Measurements from ENCODE around the gene ATCAY. TPM values are rescaled to one million over a fixed set of nuclear protein-coding genes. Genes with fewer than 3 reads are reported as not detected.
A peak's percentile ranks its signal among the peaks of the same experiment; 100 is the strongest.

The ATCAY gene
- total and polyA plus RNA-seq, 2 of the 13 experiments (the other 11 are each of a cell fraction or from before 2014, with no cell fraction given): not detected

GRCh38 chr19:3851254-3852176 lies 29.0 kb upstream of the ATCAY start:
- no peak for ATAC-seq

More at GRCh38 chr19:3851254-3852176, 29.0 kb upstream of the ATCAY start:
- CTCF ChIA-PET (ENCODE audit: low intra/inter-chr PET ratio, low total read pairs): no interaction called here
- FAIRE-seq (no peak), DNase-seq (ENCODE audit: low spot score) (no peak)
- intact Hi-C loops (cut with micrococcal nuclease; ENCODE audit: unreplicated experiment): no loop called here
- no peaks in the 10 kb centered on the region for H3K79me2 ChIP-seq (ENCODE audit: insufficient read depth, low read length)
- TF ChIP-seq ZNF280D (CRISPR knock-in tag; IDR thresholded peaks at IDR 0.05) (0 out of 2 replicates have a peak, but pooled peaks have one; percentile 27), HNRNPH1 (optimal IDR thresholded peaks at IDR 0.05; ENCODE audit: low read depth, low read length) (no peak), LCORL (IDR thresholded peaks at IDR 0.05) (peak; percentile 41; the same call in 1 of the 2 replicates), LCORL (CRISPR knock-in tag; IDR thresholded peaks at IDR 0.05) (no peak), SRY (CRISPR knock-in tag; IDR thresholded peaks at IDR 0.05) (no peak), ZNF543 (CRISPR knock-in tag; IDR thresholded peaks at IDR 0.05) (no peak), PCBP2 (optimal IDR thresholded peaks at IDR 0.05; ENCODE audit: low read depth, low read length, poor library complexity, severe bottlenecking) (no peak), ESRRA (CRISPR knock-in tag; IDR thresholded peaks at IDR 0.05; ENCODE audit: low read depth) (no peak), SETDB1 (CRISPR knock-in tag; IDR thresholded peaks at IDR 0.05; ENCODE audit: borderline replicate concordance) (peak; percentile 99), MTA3 (CRISPR knock-in tag; IDR thresholded peaks at IDR 0.05) (no peak), TOE1 (CRISPR knock-in tag; IDR thresholded peaks at IDR 0.05) (no peak), ARID2 (CRISPR knock-in tag; IDR thresholded peaks at IDR 0.05; ENCODE audit: borderline replicate concordance) (no peak), PAX8 (CRISPR knock-in tag; IDR thresholded peaks at IDR 0.05; ENCODE audit: borderline replicate concordance) (no peak), ZNF331 (CRISPR knock-in tag; IDR thresholded peaks at IDR 0.05) (peak; percentile 100), MED13 (CRISPR knock-in tag; IDR thresholded peaks at IDR 0.05) (no peak)
- BruUV-seq (replicated peaks): no TSS peak
- H3K36me3 ChIP-seq (replicated peaks in 1 of 2; ENCODE audit: control insufficient read depth in 1 of 2, insufficient read depth in 2 of 2, low read length in 2 of 2): no peaks in the 10 kb centered on the region
- H3K4me2 ChIP-seq (ENCODE audit: low read depth, low read length): no peak overlapping the region
- peaks cover 1 to 6% of the 10 kb centered on the region in 2 experiments; a peak in 1 of 5 replicates for H3K27me3 ChIP-seq (ENCODE audit: control insufficient read depth in 1 of 2, insufficient read depth in 2 of 2, low read length in 2 of 2)
- POLR2A ChIA-PET: no interaction called here
- H3K27ac ChIP-seq (ENCODE audit: extremely low read length, insufficient read depth, low read length): no peak overlapping the region
- H3K4me3 ChIP-seq (replicated peaks in 1 of 3; ENCODE audit: insufficient read depth in 1 of 3, low read depth in 2 of 3, low read length in 3 of 3): no peak overlapping the region
- in situ Hi-C loops (cut with HindIII; ENCODE audit: extremely low pct_ligation_motif_present, low pct_unique_long_range_greater_than_20kb): loop anchor here (25.0 kb wide), 1 partner anchor 361 kb away; no protein-coding TSS in a partner anchor
- peaks cover 22% of the 10 kb centered on the region for H3K4me1 ChIP-seq (ENCODE audit: insufficient read depth, low read length)
- H3K9ac ChIP-seq (ENCODE audit: insufficient read depth, low read depth, low read length): no peak overlapping the region
- no peaks in the 10 kb centered on the region for H4K20me1 ChIP-seq (ENCODE audit: insufficient read depth, low read length)
- WGBS (ENCODE audit: low lambda C conversion rate): 47% methylated on average over 9 of the region's 11 CpGs
- H3K9me3 ChIP-seq (ENCODE audit: low read length): peaks cover 16% of the 10 kb centered on the region
- H2AFZ ChIP-seq (ENCODE audit: low read length): no peak overlapping the region
